GOT3 (cell line): Measurements from ENCODE around the gene CSRNP2.
"Not testable (repeated sequence)": the region's sequence is repeated elsewhere in the genome, so short reads cannot be mapped to it uniquely, and the experiment has no call there.

Experiments used
- DNase-seq: peaks from one replicate; lab custom pipeline; 2025; ENCODE audit warnings: mixed read lengths; lab: John Stamatoyannopoulos, UW

The CSRNP2 gene

DNA sequence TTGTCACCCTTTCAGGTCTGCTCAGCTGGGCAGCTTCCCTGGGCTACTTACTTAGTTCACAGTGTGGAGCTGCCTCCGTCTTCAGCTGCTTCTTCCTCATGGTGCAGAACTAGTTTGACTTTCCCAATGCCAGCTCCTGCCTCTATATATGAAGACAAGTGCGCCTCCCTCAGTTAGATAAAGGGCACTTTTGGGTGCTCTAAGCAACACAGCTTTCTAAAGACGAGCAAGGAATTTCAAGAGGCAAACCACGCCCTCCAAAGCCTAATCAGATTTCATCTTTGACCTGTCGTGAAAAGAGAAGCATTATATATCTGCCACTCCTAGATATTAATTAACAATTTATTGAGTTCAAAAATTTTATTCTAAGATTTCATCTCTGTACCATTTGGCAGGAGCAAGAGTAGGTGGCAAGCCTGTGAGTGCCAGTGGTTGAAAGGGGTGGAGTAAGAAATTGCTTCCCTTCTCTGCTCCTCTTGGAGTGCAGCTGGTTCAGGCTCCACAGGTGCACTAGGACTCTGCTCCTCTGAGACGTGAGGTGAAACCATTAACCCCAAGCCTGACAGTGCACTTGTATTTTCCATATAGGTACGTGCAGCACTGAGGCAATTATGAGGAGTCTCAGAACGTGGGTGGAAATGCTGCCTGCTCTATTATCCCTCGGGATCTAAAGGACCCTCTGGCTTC lies 55.1 kb downstream of the CSRNP2 start:
- DNase-seq: peak; percentile 65

DNA sequence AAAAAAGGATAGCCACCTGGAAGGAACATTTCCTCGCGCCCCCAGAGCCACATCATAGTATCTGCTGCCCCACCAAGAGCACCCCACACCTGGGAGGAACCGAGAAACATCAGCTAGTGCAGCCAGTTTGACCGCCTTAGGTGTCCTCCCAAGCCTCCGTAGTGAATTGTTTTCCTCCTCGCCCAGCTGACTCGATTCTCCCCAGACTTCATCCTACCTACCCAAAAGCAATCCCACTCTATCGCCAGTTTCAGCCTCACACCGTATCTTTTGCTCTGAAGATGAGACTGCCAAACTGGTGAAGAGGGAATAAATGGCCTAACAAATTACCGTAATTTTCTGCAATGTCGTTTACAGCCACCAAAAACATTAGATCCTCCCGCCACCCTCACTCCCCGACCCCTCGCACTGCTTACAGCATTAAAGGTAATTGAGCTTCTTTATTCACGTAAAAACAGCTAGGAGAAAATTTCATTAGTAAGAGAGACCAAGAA lies 56.0 kb downstream of the CSRNP2 start:
- no peak for DNase-seq

DNA sequence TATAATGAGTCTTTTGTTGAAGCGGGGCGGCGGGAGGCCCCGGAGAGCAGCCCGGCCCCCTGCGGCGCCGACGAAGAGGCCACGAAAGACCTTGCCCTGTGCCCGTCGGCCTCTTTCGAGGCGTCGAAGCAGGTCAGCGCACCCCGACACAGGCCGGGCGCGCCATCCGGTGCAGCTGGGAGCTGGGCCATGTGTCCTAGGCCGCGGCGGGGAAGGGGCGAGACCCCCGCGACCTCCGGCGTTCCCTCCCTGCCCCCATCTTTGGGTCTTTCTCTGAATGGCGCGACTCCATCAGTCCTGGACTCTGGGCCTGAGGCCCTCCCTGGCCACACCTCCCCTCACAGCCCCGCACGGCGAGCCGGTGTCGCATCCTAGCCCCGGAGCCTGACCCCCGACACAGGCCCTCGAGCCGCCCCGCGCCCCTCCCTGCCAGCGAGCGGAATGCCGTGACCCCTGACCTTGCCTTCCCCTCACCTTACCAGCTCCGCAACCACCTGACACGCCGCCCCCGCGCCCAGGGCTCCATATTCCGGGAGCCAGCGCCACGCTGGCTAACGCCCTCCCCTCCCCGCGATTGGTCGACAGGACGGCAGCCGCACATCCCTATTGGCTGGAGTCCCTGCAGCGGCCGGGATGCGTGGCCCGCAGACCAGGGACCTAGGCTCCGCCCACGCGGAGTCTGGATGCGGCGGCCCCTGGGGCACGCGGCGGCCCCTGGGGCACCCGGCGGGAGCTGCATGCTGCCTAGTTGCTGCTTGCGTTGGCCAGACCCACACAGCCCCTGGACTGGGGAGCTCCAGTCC lies 57.4 kb downstream of the CSRNP2 start, which contains the start of gene SLC11A2:
SLC11A2 (minus strand) TSS at position 549 of the 803 bp plus-strand sequence. CDS start 15,656 bp downstream, outside the sequence.
- DNase-seq: peak; percentile 100

DNA sequence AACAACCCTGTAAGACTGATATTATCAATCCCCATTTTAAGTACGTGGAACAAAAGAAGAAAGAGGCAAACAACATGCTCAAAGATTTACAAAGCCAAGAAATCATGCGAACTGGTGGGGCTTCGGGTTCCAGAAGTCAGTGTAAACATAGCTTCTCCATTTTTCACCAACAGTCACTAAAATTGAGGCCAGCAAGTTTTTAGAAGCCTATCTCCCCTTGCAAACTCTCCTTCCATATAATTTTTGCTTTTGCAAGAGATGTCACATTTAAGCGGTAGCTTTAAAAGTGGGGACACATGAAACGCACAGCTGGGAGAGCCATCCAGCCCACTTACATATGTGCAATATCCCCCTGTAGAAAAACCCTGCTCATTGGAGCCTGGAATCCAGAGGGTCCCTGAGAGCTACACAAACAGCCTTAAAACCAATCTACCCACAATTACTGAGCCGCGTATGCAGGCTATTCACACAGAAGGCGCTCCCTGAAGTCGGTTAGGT lies 58.0 kb downstream of the CSRNP2 start:
- DNase-seq: no peak

DNA sequence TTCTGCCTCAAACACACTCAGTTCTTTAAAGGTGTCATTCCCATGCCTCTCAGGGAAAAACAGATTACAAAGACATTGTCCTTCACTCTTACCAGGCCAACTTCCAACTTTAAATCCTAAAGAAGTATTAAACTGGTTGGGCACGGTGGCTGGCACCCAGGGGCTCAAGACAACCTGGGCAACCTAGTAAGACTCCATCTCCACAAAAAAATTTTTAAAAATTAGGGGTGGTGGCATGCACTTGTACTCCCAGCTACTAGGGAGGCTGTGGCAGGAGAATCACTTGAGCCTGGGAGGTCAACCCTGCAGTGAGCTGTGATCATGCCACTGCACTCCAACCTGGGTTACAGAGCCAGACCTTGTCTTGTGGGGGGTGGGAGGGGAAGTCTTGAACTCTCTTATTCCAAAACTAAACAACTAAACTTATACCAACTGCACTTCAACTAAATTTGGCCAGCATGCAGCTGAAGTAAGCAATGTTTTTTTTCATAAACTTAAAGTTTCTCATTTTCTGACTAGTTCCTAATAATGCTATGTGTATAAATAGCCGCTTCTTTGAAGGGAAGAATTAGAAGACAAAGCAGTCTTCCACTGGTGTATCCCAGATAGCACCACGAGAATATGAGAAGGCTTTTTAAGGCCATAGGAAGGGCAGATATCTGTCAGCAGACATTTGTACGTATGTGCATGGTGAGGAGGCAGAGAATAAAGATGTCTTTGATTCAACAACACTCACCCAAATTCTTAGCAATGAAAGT lies 59.6 kb downstream of the CSRNP2 start:
- no peak for DNase-seq

DNA sequence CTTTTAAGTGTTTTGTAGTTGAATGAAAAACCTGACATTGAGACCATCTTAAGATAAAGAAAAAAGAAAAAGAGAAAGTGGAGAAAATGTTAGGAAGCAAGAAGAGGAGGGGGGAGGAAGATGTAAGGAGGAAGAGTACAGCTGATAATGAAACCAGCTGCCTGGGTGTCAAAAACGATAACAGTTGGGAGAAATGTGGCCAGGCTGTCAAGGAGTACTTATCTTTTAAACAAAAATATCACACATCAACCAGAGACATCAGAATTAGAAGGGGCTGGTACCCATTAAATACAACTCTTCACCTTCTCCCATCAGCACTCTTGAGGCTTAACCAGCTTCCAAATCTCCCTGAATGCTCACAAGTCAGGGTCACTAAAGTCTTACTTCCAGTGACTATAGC lies 61.7 kb downstream of the CSRNP2 start:
- no peak for DNase-seq

DNA sequence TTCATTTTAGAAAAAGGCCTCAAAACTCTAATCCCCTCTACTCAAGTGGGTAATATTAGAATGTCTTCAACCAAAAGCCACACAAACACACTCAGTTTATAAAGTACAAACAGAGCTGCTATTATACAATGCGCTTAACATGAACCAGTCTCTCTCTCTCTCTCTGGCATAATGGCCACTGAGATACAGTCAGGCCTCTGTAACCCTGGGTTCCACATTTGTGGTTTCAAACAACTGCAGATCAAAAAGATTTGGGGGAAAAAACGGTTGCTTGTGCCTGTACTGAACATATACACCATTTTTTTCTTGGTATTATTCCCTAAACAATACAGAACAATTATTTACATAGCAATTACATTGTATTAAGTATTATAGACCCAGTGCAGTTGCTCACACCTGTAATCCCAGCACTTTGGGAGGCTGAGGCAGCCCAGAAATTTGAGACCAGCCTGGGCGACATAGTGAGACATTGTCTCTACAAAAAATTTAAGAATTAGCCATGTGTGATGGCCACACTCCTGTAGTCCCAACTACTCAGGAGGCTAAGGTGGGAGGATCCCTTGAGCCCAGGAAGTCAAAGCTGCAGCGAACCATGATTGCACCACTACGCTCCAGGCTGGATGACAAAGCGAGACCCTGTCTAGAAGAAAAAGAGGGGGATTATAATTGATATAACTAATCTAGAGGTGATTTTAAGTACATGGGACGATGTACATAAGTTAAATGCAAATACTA lies 62.8 kb downstream of the CSRNP2 start:
- DNase-seq: no peak

DNA sequence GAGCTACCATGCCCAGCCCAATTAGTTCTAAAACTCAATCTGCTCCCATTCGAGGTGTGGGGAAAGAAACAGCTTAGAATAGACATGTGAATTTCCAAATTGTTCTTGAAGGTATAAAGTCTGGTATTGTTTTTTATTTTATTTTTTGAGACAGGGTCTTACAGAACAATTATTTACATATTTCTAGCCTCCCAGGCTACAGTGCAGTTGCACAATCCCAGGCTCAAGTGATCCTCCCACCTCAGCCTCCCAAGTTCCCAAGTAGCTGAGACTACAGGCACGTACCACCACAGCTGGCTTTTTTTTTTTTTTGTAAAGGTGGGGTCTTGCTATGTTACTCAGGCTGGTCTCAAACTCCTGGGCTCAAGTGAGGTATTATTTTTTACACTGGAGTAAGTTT lies 63.5 kb downstream of the CSRNP2 start:
- no peak for DNase-seq

DNA sequence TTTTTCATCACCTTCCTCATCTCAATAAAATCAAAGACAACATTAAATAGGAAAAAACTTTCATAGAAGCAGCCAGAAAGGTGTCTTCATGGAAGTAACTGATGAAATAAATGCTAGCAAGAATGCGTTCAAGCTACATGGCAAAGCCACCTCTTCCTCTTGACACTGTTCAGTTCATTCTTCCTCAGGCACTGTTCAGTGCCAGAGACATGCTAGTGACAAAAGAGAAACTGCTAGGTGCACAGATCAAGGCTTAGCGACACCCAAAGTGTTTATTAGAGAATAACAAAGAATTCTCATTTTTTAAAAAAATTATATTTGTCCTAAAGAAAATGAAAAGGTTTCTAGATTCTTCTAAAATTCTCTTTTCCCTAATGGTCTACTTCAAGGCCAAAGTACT lies 64.4 kb downstream of the CSRNP2 start:
- DNase-seq: no peak

DNA sequence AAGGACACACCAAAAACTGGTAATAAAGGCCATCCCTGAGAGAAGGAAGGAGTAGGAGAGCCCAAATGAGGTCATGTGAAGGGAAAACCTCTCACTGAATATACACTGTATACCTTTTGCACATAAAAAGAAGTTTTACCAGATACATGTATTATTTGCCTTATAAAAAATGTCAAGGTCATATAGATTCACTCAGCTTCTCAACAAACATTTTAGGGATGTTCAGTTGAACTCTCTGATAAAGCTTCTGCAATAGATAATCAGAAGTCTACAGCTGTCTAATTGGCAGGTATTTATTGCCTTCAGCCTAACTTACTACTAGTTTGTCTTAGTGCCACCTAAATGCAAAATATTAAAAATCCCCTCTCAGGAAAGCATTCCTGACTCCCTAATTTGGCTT lies 65.9 kb downstream of the CSRNP2 start:
- DNase-seq: no peak

DNA sequence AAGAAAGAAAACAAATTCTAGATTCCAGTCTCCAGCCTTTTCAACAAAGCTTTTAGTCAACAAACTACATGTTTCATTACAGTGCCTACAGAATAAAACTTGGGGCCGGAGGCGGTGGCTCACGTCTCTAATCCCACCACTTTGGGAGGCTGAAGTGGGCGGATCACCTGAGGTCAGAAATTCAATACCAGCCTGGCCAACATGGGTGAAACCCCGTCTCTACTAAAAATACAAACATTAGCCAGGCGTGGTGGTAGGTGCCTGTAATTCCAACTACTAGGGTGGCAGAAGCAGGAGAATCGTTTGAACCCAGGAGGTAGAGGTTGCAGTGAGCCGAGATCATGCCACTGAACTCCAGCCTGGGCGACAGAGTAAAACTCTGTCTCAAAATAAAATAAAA lies 68.9 kb downstream of the CSRNP2 start:
- DNase-seq: not testable (repeated sequence)

DNA sequence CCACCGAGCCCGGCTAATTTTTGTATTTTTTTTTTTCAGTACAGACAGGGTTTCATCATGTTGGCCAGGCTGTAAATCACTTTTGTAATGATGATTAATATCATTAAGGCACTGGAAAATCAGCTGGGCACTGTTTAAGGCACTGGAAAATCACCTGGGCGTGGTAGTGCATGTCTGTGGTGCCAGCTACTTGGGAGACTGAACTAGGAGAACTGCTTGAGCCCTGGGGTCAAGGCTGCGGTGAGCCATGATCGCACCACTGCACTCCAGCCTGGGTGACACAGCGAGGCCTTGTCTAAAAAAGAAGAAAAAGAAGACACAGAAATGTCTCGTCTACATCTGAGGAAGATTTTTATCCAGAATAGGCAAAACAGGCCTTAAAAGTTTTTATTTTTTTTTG lies 70.0 kb downstream of the CSRNP2 start:
- no peak for DNase-seq

DNA sequence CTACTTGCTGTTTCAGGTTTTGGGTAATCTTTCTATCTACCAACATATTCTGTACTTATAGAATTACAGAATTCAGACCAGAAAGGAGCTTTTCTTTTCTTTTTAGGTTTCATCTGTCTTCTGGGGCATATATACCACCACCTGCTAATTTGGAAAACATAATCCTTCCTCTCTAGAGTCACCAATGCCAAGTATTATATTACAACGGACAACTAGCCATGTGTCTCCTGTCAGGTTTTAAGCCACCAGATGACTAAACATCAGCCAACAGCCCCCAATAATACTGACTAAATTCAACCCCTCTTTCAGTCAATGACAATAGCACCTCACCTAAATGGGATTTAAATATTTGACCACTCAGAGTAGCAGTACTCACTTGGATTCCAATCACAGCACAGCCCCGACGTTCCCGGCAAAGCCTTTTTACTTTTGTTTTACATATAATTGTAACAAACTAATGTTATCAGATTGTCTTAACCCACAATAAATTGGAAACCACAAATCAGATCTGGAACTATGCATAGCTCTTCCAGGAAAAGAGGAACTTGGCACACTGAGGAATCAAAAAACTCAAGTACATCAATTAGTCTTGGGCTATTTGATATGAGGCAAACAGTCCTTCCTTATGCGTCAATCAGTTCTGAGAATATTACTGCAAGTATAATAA lies 70.7 kb downstream of the CSRNP2 start:
- no peak for DNase-seq

DNA sequence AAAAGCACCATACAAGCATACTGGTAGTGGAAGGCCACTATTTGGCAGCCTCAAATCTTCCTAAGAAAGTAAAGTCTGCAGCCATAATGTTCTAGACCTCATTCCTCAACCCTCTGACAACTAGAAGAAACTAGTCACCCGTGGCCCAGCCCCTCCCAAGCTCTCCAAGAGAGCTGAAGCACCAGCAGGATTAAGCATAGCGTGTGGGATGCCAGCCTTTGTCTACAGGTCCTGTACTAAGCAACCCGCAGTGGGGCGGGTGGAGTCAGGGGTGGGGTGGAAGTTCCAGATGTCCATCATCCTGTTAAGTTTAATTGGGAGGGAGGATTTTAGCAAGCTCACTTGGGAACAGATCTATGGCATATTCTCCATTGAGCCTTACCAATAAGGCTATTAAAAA lies 71.4 kb downstream of the CSRNP2 start:
- DNase-seq: no peak
